ENCODE results near the gene SPG11. TPM values are rescaled to one million over a fixed set of nuclear protein-coding genes. Genes with fewer than 3 reads are reported as not detected.

SPG11 gene
- total RNA-seq, result 67.5 and 87.9 TPM in 2 replicates

DNA sequence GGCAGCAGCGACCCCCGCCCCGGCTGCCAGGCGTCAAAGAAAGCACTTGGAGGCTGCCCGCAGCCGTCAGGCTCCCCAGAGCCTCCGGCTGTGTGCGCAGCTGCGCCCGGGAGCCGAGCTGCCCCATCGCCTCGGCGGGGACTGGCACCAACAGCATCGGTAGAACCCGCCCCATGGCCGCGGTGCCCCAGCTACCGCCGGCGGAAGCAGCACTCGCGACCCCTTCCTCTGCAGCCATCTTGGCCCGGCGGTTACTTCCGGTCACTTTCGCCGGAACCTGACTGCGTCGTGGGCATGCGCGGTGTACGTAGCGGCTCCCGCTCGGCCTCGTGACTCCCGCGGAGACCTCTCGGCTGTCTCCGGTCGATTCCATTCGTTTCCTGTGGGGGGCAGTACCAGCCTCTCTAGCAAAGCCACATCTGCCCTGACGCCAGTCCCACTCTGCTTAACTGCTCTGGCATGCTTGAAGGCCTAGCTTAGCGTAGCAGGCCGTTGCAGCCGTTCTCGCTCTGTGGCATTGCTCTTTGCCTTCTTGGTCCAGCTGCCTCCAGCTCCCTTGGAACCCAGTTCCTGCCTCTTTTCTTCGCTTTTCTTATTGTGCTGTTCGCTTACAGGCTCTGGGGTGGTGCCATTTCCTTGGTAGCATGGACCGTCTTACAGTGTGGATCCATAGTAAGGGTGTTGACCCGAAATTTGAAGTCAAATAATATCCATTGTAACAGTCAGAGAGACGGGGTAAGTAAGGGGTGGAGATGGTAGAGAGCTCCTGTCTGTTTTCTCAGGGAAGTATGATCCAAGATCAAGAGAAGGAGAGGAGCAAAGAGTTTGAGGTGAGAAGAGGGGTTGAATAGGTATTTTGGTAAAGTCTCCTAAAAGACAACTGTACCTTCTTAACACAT is at the start of gene SPG11:
TSS of gene SPG11 (minus strand) at position 253 of the 899 bp plus-strand sequence. CDS start at position 238, 15 bp downstream.

GRCh38 chr15:44711096-44711742 is 47.8 kb upstream of the SPG11 start, which contains the start of the genes B2M and PATL2:
B2M (plus strand) TSS chr15:44711517; CDS start chr15:44711547, 30 bp downstream.
PATL2 (minus strand) TSS chr15:44711323; CDS start chr15:44676490, 34,833 bp downstream.

GRCh38 chr15:44536962-44537734 is 126.3 kb downstream of the SPG11 start, which contains the start of gene EIF3J:
EIF3J (plus strand) TSS chr15:44537147; CDS start chr15:44537195, 48 bp downstream.

Small RNA genes within 50 kb of the gene (small RNA-seq; reads per million reads assigned to genes)
- not detected for gene RF00019

Other genes with a start within 250 kb of the SPG11 start
- 47.1 and 47.9 TPM in 2 replicates for gene CTDSPL2, start 236.0 kb downstream of the SPG11 start, total RNA-seq
- gene EIF3J, start 126.5 kb downstream of the SPG11 start, total RNA-seq, result 22.1 and 28.3 TPM in 2 replicates
- 0.11 and 0.79 TPM in 2 replicates for gene PATL2, start 47.7 kb upstream of the SPG11 start, total RNA-seq
- 690 and 982 TPM in 2 replicates for gene B2M, start 47.9 kb upstream of the SPG11 start, total RNA-seq
- gene TRIM69, start 72.9 kb upstream of the SPG11 start, total RNA-seq, result 7.1 and 9.3 TPM in 2 replicates

Data from placental epithelial cell (primary cell).